Measurements from ENCODE around the gene RC3H1.

- TF ChIP-seq CTCF (IDR thresholded peaks at IDR 0.05), result no peak
- no peak for TF ChIP-seq POLR2A (IDR thresholded peaks at IDR 0.05)
- TF ChIP-seq EP300 (IDR thresholded peaks at IDR 0.05), result no peak
Observed at GRCh38 chr1:174008269-174008668, 13.9 kb downstream of the RC3H1 start.
